CD14-positive monocyte (primary cell): Measurements from ENCODE around the gene SMIM35. TPM values are rescaled to one million over a fixed set of nuclear protein-coding genes. Genes with fewer than 3 reads are reported as not detected.

Experiments
- DNase-seq, 3 donors: peaks; one replicate each; pipeline ENCODE4 v3.0.0-alpha.2; 2011 to 2022
- H2AFZ ChIP-seq: 2 replicates; pipeline ENCODE4 v1.6.0; 2012; ENCODE audit warnings: mild to moderate bottlenecking, low read depth, low read length, inconsistent platforms; ENCODE audit not compliant: insufficient read depth, poor library complexity, severe bottlenecking
- H3K27ac ChIP-seq, 2 donors: 1 replicate in 1 of 2; 2 replicates in 1 of 2; pipeline ENCODE4 v1.5.1; 2012 to 2013; ENCODE audit warnings: low read length in 2 of 2, control low read depth in 1 of 2, inconsistent platforms in 1 of 2, low read depth in 1 of 2, mild to moderate bottlenecking in 1 of 2
- H3K27me3 ChIP-seq, 2 donors: one replicate each; pipeline versions ENCODE4 v1.6.0 to v1.6.1; 2011 to 2013; ENCODE audit warnings: low read length in 2 of 2; ENCODE audit not compliant: control insufficient read depth in 2 of 2, insufficient read depth in 2 of 2
- H3K36me3 ChIP-seq, 2 donors: replicated peaks in 1 of 2; 1 replicate in 1 of 2; 2 replicates in 1 of 2; pipeline versions ENCODE4 v1.5.1 to v1.6.1; 2012 to 2013; ENCODE audit warnings: low read length in 2 of 2, control low read depth in 1 of 2, inconsistent platforms in 1 of 2, mild to moderate bottlenecking in 1 of 2; ENCODE audit not compliant: insufficient read depth in 2 of 2, control insufficient read depth in 1 of 2
- H3K4me1 ChIP-seq, 2 donors: 1 replicate in 1 of 2; 2 replicates in 1 of 2; pipeline versions ENCODE4 v1.5.1 to v1.6.1; 2012 to 2013; ENCODE audit warnings: low read length in 2 of 2, control low read depth in 1 of 2, inconsistent platforms in 1 of 2, mild to moderate bottlenecking in 1 of 2, moderate library complexity in 1 of 2; ENCODE audit not compliant: insufficient read depth in 2 of 2, control insufficient read depth in 1 of 2
- H3K4me2 ChIP-seq: replicated peaks from 2 replicates; pipeline ENCODE3; 2012; ENCODE audit warnings: low read length, moderate library complexity, mild to moderate bottlenecking; ENCODE audit not compliant: poor library complexity, severe bottlenecking; ENCODE audit errors: extremely low read depth
- H3K4me3 ChIP-seq, 3 experiments: fragments of 200-600 bp in 1 of 3; sonication (generic) in 1 of 3; replicated peaks in 1 of 3; 1 replicate in 2 of 3; 2 replicates in 1 of 3; pipeline ENCODE4 v1.5.1; 2011 to 2013; ENCODE audit warnings: low read length in 3 of 3, mild to moderate bottlenecking in 3 of 3, control low read depth in 2 of 3, low read depth in 2 of 3, inconsistent platforms in 1 of 3, moderate library complexity in 1 of 3
- H3K79me2 ChIP-seq: 2 replicates; pipeline ENCODE4 v1.6.0; 2012; ENCODE audit warnings: mild to moderate bottlenecking, control low read depth, inconsistent platforms, low read length, moderate library complexity; ENCODE audit not compliant: insufficient read depth
- H3K9ac ChIP-seq: 2 replicates; pipeline ENCODE4 v1.6.0; 2017; ENCODE audit warnings: low read length, mild to moderate bottlenecking; ENCODE audit not compliant: insufficient read depth, poor library complexity, severe bottlenecking
- H3K9me3 ChIP-seq, 2 donors: replicated peaks in 1 of 2; 1 replicate in 1 of 2; 2 replicates in 1 of 2; pipeline versions ENCODE4 v1.5.1 to v1.6.1; 2012 to 2013; ENCODE audit warnings: low read length in 2 of 2, control low read depth in 1 of 2; ENCODE audit not compliant: control insufficient read depth in 1 of 2, insufficient read depth in 1 of 2
- H4K20me1 ChIP-seq: 2 replicates; pipeline ENCODE4 v1.6.0; 2012; ENCODE audit warnings: mild to moderate bottlenecking, low read length, control low read depth, moderate library complexity; ENCODE audit not compliant: insufficient read depth
- H3K27ac Mint-ChIP-seq, 7 donors: one replicate each; pipeline ENCODE4 v1.8.0; 2020; ENCODE audit warnings: mild to moderate bottlenecking in 7 of 7, mixed read lengths in 7 of 7, moderate library complexity in 6 of 7, inconsistent platforms in 2 of 7
- H3K27me3 Mint-ChIP-seq, 3 donors: one replicate each; pipeline ENCODE4 v1.8.0; 2021 to 2022; ENCODE audit warnings: low read depth in 3 of 3, mild to moderate bottlenecking in 3 of 3, mixed read lengths in 3 of 3, moderate library complexity in 3 of 3, inconsistent platforms in 1 of 3
- H3K36me3 Mint-ChIP-seq, 2 donors: one replicate each; pipeline ENCODE4 v1.8.0; 2020; ENCODE audit warnings: mixed read lengths in 2 of 2, inconsistent platforms in 1 of 2, mild to moderate bottlenecking in 1 of 2
- H3K4me1 Mint-ChIP-seq: one replicate; pipeline ENCODE4 v1.8.0; 2020; ENCODE audit warnings: mild to moderate bottlenecking, mixed read lengths
- H3K4me3 Mint-ChIP-seq, 2 donors: one replicate each; pipeline ENCODE4 v1.8.0; 2020; ENCODE audit warnings: mild to moderate bottlenecking in 2 of 2, mixed read lengths in 2 of 2, moderate library complexity in 1 of 2
- H3K9me3 Mint-ChIP-seq, 7 donors: one replicate each; pipeline ENCODE4 v1.8.0; 2020 to 2022; ENCODE audit warnings: mixed read lengths in 7 of 7, mild to moderate bottlenecking in 6 of 7, moderate library complexity in 6 of 7, inconsistent platforms in 2 of 7
- CTCF ChIP-seq: fragments of 200-600 bp; IDR thresholded peaks from one replicate; pipeline ENCODE4 v1.8.0; 2022; ENCODE audit warnings: antibody characterized with exemption, mild to moderate bottlenecking
- WGBS: methylation state at CpG from one replicate; pipeline ENCODE4 v1.1.5; 2013; ENCODE audit warnings: missing lambda C conversion rate; ENCODE audit not compliant: insufficient coverage; 5-methylcytosine and 5-hydroxymethylcytosine counted together
- intact Hi-C, 2 donors: fragments of 100-400 bp; cut with micrococcal nuclease; formaldehyde crosslinking; loops; one replicate each; pipeline versions ENCODE4 v1.15.0 to v1.15.1; 2023
- polyA plus RNA-seq, 3 donors: library from polyadenylated mRNA; depleted of rRNA in 1 of 3; unstranded in 2 of 3; stranded (reverse) in 1 of 3; fragments of 300-500 nt in 2 of 3; fragments of >200 nt in 1 of 3; fragmentation: Illumina TruSeq in 2 of 3; gene quantifications; 1 replicate in 2 of 3; 2 replicates in 1 of 3; pipeline ENCODE4 v1.2.3, GENCODE V29; 2012 to 2021

The SMIM35 gene
- polyA plus RNA-seq, 3 donors: 0.05 to 0.29 (median 0.11) TPM

DNA sequence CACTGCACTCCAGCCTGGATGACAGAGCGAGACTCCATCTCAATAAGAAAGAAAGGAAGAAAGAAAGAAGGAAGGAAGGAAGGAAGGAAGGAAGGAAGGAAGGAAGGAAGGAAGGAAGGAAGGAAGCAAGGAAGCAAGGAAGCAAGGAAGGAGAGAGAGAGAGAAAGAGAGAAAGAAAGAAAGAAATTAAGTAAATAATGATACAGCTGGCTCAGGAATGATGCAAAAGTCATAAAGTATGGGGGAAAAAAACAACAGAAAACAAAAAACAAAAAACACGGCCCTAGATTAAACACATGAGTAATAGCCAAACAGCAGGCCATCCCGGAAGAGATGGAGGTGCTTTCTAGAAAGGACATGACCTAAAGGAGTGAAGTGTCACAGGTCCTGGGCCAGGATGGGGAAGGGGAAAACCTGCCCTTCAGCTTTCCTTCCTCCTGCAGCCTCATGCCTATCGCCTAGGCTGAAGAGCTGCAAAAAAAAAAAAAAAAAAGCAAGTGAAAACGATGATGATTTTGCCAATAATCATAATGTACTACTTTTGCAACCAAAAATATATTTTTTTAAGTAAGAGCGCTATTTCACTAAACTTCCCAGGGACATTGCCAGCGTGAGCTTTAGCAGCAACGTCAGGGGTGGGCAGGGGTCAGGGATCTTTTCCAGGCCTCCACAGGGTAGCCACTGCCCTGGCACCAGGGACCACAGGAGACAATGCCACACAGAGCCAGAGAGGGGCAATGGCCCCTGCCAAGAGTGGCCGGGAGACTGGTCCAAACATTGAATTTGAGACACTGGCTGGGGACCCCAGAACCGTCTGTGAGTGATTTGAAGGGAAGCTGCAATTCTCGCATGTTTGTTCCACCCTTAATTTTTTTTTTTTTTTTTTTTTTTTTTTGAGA, 38.0 kb downstream of the SMIM35 start:
- no peak overlapping the region for H3K9ac ChIP-seq
- Mint-ChIP-seq H3K4me3 (no peak overlapping the region), H3K9me3 (peaks cover 0 to 2% (median 0%) of the 10 kb centered on the region in 7 donors), H3K27me3 (peaks cover 0 to 6% (median 4%) of the 10 kb centered on the region in 3 donors), H3K4me1 (peaks cover 27% of the 10 kb centered on the region), H3K27ac (peak overlapping the region in 2 of 7 donors; percentile 68 to 80), H3K36me3 (no peaks in the 10 kb centered on the region)
- no peak overlapping the region for H3K4me2 ChIP-seq
- no peak overlapping the region for H3K27ac ChIP-seq
- DNase-seq: peak in 1 of 3 donors; percentile 28
- no peaks in the 10 kb centered on the region for H3K79me2 ChIP-seq
- H3K9me3 ChIP-seq: no peaks in the 10 kb centered on the region
- TF ChIP-seq CTCF: no peak
- H2AFZ ChIP-seq: no peak overlapping the region
- H4K20me1 ChIP-seq: no peaks in the 10 kb centered on the region
- H3K4me1 ChIP-seq: peaks cover 13 to 15% of the 10 kb centered on the region in 2 donors
- no peaks in the 10 kb centered on the region for H3K27me3 ChIP-seq
- no peaks in the 10 kb centered on the region for H3K36me3 ChIP-seq
- H3K4me3 ChIP-seq: no peak overlapping the region
- 88% methylated on average over 4 of the region's 11 CpGs for WGBS
- intact Hi-C loops: no loop called here

GRCh38 chr11:118047749-118048148, 39.0 kb downstream of the SMIM35 start:
- no peak for TF ChIP-seq CTCF
- H3K4me1 ChIP-seq: peaks cover 8% of the 10 kb centered on the region in 2 donors
- H3K27ac ChIP-seq: no peak overlapping the region
- Mint-ChIP-seq H3K4me1 (peaks cover 24% of the 10 kb centered on the region), H3K9me3 (peaks cover 0 to 2% (median 0%) of the 10 kb centered on the region in 7 donors), H3K36me3 (no peaks in the 10 kb centered on the region), H3K4me3 (no peak overlapping the region), H3K27ac (no peak overlapping the region), H3K27me3 (peaks cover 0 to 6% (median 6%) of the 10 kb centered on the region in 3 donors)
- no peaks in the 10 kb centered on the region for H3K9me3 ChIP-seq
- no peak overlapping the region for H3K4me2 ChIP-seq
- H2AFZ ChIP-seq: no peak overlapping the region
- no peak for DNase-seq
- WGBS: 67% methylated on average over 1 of the region's 4 CpGs
- H3K27me3 ChIP-seq: no peaks in the 10 kb centered on the region
- no peaks in the 10 kb centered on the region for H3K79me2 ChIP-seq
- H3K36me3 ChIP-seq: no peaks in the 10 kb centered on the region
- intact Hi-C loops: no loop called here
- H3K9ac ChIP-seq: no peak overlapping the region
- H3K4me3 ChIP-seq: no peak overlapping the region
- H4K20me1 ChIP-seq: no peaks in the 10 kb centered on the region
